NCI-H2081 treated with DMSO at 0.1 percent for 48 hours (cell line): ENCODE measurements around the gene SFXN5.

Source experiments
- DNase-seq: peaks from one replicate; lab custom pipeline; 2025; lab: John Stamatoyannopoulos, UW

SFXN5 gene

DNA sequence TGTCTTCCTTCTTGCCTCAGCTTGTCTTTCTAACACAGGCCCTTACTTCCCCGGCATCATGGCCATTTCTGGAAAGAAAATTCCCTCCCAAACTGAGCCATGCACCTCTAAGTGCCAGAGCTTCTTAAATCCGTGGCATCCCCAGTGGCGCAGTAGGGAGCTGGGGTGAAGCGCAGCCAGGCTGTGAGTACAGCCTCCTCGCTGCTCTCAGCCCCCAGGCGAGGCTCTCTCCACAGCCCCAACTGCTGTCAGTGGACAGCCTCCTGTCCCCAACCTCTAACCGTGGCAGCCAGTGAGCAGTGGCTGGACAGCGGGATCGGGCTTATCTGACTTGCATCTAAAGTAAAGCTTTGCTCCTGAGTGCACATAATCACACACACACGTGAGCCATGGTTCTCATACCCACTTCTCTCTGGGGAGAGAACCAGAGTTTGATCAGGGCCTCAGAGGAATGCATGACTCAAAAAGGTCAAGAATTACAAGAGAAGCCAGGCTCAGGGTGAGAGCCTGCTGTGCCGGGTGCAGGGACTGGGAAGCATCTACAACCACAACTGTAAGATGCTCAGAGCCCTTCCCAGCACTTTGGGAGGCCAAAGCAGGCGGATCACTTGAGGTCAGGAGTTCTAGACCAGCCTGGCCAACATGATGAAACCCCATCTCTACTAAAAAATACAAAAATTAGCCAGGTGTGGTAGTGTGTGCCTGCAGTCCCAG, 50.7 kb downstream of the SFXN5 start:
- DNase-seq: no peak

DNA sequence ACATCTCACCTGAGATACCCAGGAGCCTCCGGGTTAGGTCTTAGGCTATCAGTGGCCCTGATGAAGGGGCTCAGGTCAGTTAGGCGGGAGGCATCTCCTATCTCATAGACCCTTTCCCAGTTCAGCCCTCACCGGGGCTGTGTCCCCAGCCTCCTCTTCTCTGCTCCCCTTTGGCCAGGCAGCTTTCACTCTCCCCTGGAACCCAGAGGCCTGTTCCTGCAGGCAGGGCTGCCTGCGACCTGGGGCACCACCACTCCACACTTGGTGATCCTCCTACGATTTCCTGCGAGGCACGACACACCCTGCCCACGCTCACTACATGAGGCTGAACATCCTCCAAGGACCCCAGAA, 51.2 kb downstream of the SFXN5 start:
- DNase-seq: no peak

GRCh38 chr2:73018188-73018825, 53.2 kb downstream of the SFXN5 start:
- no peak for DNase-seq

DNA sequence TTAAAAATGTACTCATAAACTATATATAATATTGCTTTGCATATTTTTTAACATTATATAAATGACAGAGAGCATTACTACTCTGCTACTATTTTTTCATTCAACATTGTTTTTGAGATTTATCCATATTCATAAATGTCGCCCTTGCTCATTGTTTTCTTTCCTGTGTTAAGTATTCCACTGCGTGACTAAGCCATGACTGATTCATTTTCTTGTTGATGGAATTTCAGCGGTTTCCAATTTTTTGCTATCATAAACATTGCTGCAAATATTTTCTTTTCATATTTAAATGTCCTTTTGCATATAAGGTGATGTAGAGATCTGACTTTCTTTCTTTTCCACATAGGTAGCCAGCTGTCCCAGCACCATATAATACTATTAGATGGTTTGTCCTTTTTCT, 57.6 kb downstream of the SFXN5 start:
- no peak for DNase-seq

- DNase-seq: no peak
Observed at GRCh38 chr2:73009177-73009839, 62.2 kb downstream of the SFXN5 start.

DNA sequence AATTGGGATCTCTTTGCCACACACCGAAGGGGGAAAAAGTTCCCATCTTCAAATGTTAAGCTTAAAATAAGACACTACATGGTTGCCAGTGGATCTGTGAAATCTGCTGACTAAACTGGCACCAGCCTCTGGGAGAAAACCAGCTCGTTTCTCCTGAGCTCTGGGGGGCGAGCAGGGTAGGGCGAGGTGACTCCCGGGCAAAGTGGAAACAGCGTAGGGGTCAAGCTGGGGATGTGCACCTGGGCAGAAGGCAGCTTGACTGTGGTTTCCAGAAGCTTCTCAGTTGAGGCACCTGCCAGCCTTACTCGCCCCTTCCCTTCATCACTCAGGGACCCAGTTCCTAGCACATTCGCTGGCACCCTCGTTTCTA, 62.8 kb downstream of the SFXN5 start:
- no peak for DNase-seq

- DNase-seq: no peak
Observed at GRCh38 chr2:73007991-73008765, 63.3 kb downstream of the SFXN5 start.

- no peak for DNase-seq
Observed at GRCh38 chr2:73006969-73007710, 64.4 kb downstream of the SFXN5 start.

- DNase-seq: no peak
Observed at GRCh38 chr2:73004889-73005596, 66.5 kb downstream of the SFXN5 start.

- DNase-seq: no peak
Observed at GRCh38 chr2:73004466-73004865, 67.0 kb downstream of the SFXN5 start.

DNA sequence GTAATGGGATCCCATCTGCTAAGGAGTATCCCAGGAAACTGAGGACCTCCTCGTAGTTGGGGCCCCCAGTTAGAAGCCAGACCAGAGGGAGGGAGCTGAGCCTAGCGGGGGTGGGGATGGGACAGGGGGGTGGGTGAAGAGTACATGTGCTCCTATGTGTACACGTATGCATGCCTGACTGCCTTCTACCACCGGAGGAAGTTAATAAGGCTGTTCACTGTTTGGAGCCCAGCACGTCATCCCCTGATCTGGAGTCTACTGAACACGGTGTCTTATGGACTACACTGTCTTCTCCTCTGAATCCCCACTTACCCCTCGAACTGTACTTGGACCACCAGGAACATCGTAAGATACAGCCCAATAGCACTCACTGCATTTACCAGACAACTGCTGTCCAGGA, 68.5 kb downstream of the SFXN5 start:
- DNase-seq: no peak

GRCh38 chr2:73000808-73001570, 70.5 kb downstream of the SFXN5 start:
- no peak for DNase-seq

DNA sequence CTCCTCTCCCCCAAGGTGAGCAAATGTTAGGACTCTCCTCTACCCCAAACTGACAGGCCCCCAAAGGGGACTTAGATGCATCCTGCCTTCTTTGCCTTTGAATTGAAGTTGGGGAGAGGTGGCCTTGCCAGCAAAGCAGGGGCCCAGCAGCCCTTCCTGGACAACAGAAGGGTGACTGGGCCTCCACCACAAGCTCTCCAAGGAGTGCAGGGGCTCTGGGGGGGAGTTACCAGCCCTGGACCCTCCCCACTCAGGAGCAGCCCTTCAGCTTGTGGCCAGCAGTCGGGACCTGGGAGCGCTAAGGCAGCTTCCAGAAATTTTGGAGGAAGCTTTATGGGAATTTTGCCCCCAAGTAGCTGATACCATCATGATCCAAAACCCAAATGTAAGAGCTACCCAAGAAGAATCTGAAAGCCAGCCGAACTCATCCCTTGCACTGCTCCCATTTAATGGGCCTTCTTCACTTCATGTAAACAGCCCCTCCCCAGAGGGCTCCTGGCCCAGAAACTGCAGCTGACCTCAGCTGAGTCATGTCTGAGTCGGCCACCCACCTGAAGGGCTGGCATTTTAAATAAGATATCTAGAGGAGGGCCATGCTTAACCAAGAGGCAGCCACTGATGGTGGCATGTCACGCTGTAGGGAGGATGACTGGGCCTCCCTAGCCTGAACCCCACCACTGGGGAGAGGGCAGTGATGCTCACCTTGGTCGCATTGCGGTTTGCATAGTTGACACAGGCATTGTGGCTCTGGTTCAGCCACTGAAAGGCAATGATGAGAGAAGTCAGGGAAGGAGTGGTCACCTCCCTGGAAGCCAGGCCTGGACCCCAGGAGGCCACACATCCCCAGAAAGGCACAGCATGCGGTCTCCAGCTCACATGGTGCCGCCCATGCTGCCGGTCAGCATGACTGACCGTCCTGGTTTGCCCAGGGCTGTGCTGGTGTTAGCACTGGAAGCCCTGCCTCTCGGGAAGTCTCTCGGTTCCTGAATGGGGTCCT, 71.5 kb downstream of the SFXN5 start:
- no peak for DNase-seq

GRCh38 chr2:72998724-72999123, 72.8 kb downstream of the SFXN5 start:
- no peak for DNase-seq

DNA sequence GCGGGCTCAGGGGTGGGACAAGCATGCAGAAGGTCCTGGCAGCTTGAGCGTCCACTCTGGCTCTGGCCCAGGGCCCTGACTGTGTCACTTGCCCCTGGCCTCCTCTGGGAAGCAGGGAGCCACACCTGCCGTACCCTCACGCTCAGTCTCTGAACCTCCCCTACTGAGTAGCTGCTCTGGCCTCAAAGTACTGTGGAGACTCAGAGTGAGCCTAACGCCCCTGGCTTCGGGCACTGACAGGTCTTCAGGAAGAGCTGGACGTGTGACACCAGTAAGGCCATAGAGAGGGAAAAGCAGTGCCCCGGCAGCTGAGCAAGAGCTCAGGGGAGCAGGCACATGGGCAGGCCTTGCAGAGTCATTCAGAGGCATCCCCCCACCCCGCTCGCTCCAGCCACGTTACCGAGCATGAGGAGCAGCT, 73.3 kb downstream of the SFXN5 start:
- no peak for DNase-seq

GRCh38 chr2:72996117-72996502, 75.4 kb downstream of the SFXN5 start:
- DNase-seq: no peak

- DNase-seq: no peak
Observed at GRCh38 chr2:72995430-72996116, 75.9 kb downstream of the SFXN5 start.

GRCh38 chr2:72994991-72995380, 76.5 kb downstream of the SFXN5 start:
- no peak for DNase-seq
